Measurements from ENCODE around the gene SLC6A20.

DNA sequence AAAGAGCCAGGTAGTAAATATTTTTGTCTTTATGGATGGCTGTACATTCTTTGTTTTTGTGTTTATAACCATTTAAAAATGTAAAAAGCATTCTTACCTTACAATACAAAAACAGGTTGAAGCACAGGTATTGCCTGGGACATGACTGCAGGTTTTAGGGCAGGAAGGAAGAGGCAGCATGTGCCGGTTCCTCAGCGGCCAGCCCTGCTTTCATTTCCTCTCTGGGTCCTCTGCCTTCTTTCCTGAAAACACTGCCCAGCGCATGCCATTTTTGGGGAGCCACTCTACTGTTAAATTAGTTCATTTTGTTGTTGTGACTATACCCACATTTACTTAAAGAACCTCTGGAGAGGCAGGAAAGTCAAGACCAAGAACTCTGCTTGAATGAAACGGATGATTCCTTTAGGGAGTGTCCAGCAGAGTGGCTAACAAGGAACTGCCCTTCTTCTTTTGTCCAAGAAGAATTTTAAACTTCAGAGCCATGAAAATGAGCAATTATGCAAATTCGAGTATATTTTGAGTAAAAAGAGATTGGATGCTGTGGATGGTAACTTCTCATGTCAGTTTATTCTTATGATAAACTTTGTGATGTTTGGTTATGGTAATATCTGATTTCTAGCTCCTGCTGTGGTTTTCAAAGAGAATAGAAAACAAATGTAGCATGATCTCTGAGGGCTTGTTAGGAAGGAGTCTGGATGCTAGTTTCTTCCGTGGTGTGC is 54.4 kb downstream of the SLC6A20 start:
- no peak for TF ChIP-seq POLR2A (IDR thresholded peaks at IDR 0.05; ENCODE audit: low read length)
- TF ChIP-seq GATA1 (IDR thresholded peaks at IDR 0.05; ENCODE audit: low read depth, low read length): no peak
